Loucy (cell line): Measurements from ENCODE around the gene SLC25A13.
A peak's percentile ranks its signal among the peaks of the same experiment; 100 is the strongest.

Experiments
- H2AFZ ChIP-seq: fragments of 200-600 bp; sonication (generic); 2 replicates; pipeline ENCODE4 v1.6.0; 2016; ENCODE audit warnings: antibody characterized with exemption, mild to moderate bottlenecking, low read length, moderate library complexity
- H3F3A ChIP-seq: fragments of 200-600 bp; 2 replicates; pipeline ENCODE4 v1.6.0; 2016; ENCODE audit warnings: antibody characterized with exemption, low read depth, mild to moderate bottlenecking
- H3K27me3 ChIP-seq: fragments of 200-600 bp; sonication (generic); 2 replicates; pipeline ENCODE4 v1.6.1; 2014; ENCODE audit warnings: low read length, mild to moderate bottlenecking; ENCODE audit not compliant: insufficient read depth, poor library complexity, severe bottlenecking
- H3K36me3 ChIP-seq: fragments of 200-600 bp; sonication (generic); 2 replicates; pipeline ENCODE4 v1.6.1; 2016; ENCODE audit warnings: low read length; ENCODE audit not compliant: insufficient read depth
- H3K4me1 ChIP-seq: fragments of 200-600 bp; sonication (generic); 2 replicates; pipeline ENCODE4 v1.5.1; 2014; ENCODE audit warnings: low read length, mild to moderate bottlenecking; ENCODE audit not compliant: insufficient read depth, poor library complexity, severe bottlenecking
- H3K4me2 ChIP-seq: fragments of 200-600 bp; sonication (generic); 2 replicates; pipeline ENCODE4 v1.6.0; 2014; ENCODE audit warnings: antibody characterized with exemption, low read length, low read depth, mild to moderate bottlenecking; ENCODE audit not compliant: poor library complexity, severe bottlenecking
- H3K4me3 ChIP-seq: fragments of 200-600 bp; sonication (generic); 2 replicates; pipeline ENCODE4 v1.5.1; 2014; ENCODE audit warnings: low read length, mild to moderate bottlenecking, mixed read lengths; ENCODE audit not compliant: poor library complexity, severe bottlenecking
- H3K79me2 ChIP-seq: fragments of 200-600 bp; sonication (generic); 2 replicates; pipeline ENCODE4 v1.6.1; 2014; ENCODE audit warnings: low read length; ENCODE audit not compliant: insufficient read depth
- H3K9ac ChIP-seq: fragments of 200-600 bp; sonication (generic); 2 replicates; pipeline ENCODE4 v1.6.0; 2014; ENCODE audit warnings: mild to moderate bottlenecking, low read depth, low read length, moderate library complexity; ENCODE audit not compliant: poor library complexity, severe bottlenecking
- H3K9me2 ChIP-seq: fragments of 200-600 bp; sonication (generic); replicated peaks from 2 replicates; pipeline ENCODE4 v1.6.1; 2016; ENCODE audit warnings: low read depth, low read length, mixed read lengths
- H3K9me3 ChIP-seq: fragments of 200-600 bp; sonication (generic); 2 replicates; pipeline ENCODE4 v1.6.1; 2014; ENCODE audit warnings: mild to moderate bottlenecking, antibody characterized with exemption, low read length, low read depth; ENCODE audit not compliant: insufficient read depth
- H4K20me1 ChIP-seq: fragments of 200-600 bp; sonication (generic); 2 replicates; pipeline ENCODE4 v1.6.0; 2014; ENCODE audit warnings: antibody characterized with exemption, low read length, mild to moderate bottlenecking; ENCODE audit not compliant: insufficient read depth, poor library complexity, severe bottlenecking
- EZH2phosphoT487 ChIP-seq: fragments of 200-600 bp; IDR thresholded peaks from 2 replicates; pipeline ENCODE4 v1.6.1; 2018; ENCODE audit warnings: antibody characterized with exemption, mild to moderate bottlenecking, moderate library complexity, borderline replicate concordance
- TF ChIP-seq, protein P1 (sequence below): fragments of 200-600 bp; sonication (generic); conservative IDR thresholded peaks from 2 replicates; pipeline ENCODE4 v1.5.1; 2014; ENCODE audit warnings: mild to moderate bottlenecking, antibody characterized with exemption, low read length

The SLC25A13 gene

DNA sequence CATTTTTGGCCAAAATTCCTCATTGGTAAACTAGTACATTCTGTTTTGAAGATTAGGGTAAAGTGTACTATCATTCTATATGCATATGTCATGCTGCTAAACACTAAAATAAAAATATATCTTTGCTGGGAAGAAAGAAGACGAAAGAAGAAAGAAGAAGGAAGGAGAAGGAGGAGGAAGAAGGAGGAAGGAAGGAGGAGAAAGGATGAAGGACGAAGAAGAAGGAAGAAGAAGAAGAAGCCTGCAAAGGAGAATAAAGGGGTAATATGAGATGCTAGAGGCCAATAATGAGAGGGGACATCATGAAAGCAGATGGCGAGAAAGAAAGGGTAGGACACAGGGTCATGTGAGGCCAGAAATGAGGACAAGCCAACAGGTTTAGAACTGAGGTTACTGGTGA is 8.0 kb downstream of the SLC25A13 start:
- Histone ChIP-seq H3K9me2 (no peaks in the 10 kb centered on the region), H3K4me3 (no peak overlapping the region), H3K4me2 (peak overlapping the region; percentile 43), H3K79me2 (peaks cover 83% of the 10 kb centered on the region), H3K27me3 (no peaks in the 10 kb centered on the region), H4K20me1 (peaks cover 40% of the 10 kb centered on the region), H3F3A (no peaks in the 10 kb centered on the region), H3K4me1 (peaks cover 67% of the 10 kb centered on the region), H3K9ac (no peak overlapping the region), H2AFZ (no peak overlapping the region), H3K36me3 (no peaks in the 10 kb centered on the region), H3K9me3 (no peaks in the 10 kb centered on the region)
- TF ChIP-seq, protein P1, sequence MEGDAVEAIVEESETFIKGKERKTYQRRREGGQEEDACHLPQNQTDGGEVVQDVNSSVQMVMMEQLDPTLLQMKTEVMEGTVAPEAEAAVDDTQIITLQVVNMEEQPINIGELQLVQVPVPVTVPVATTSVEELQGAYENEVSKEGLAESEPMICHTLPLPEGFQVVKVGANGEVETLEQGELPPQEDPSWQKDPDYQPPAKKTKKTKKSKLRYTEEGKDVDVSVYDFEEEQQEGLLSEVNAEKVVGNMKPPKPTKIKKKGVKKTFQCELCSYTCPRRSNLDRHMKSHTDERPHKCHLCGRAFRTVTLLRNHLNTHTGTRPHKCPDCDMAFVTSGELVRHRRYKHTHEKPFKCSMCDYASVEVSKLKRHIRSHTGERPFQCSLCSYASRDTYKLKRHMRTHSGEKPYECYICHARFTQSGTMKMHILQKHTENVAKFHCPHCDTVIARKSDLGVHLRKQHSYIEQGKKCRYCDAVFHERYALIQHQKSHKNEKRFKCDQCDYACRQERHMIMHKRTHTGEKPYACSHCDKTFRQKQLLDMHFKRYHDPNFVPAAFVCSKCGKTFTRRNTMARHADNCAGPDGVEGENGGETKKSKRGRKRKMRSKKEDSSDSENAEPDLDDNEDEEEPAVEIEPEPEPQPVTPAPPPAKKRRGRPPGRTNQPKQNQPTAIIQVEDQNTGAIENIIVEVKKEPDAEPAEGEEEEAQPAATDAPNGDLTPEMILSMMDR = no peak
- no peak for TF ChIP-seq EZH2phosphoT487

DNA sequence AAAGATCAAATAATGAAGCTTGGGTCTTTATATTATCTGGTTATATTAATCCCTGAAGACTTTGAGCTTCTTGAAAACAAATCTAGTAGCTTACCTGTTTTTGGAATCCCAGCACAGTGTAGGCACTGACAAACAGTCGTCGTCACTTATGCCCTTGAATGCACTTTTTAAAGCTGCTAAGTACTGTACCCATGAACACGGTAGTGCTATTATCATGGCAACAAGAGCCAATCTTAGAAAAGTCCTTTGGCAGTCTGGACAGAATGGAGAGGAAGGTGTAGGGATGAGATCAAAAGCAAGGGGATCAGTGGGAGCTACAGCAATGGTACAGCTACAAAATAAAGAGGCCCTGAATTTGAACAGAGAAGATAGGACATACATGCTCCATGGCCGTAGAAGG is 9.4 kb downstream of the SLC25A13 start:
- no peaks in the 10 kb centered on the region for H3F3A ChIP-seq
- H3K27me3 ChIP-seq = no peaks in the 10 kb centered on the region
- H2AFZ ChIP-seq = no peak overlapping the region
- no peak overlapping the region for H3K4me3 ChIP-seq
- H3K4me2 ChIP-seq = peak overlapping the region; percentile 24
- H3K9me3 ChIP-seq = no peaks in the 10 kb centered on the region
- no peaks in the 10 kb centered on the region for H3K36me3 ChIP-seq
- peaks cover 81% of the 10 kb centered on the region for H3K79me2 ChIP-seq
- H4K20me1 ChIP-seq = peaks cover 40% of the 10 kb centered on the region
- no peaks in the 10 kb centered on the region for H3K9me2 ChIP-seq
- H3K4me1 ChIP-seq = peaks cover 65% of the 10 kb centered on the region
- TF ChIP-seq, protein P1 = no peak
- no peak for TF ChIP-seq EZH2phosphoT487
- no peak overlapping the region for H3K9ac ChIP-seq

DNA sequence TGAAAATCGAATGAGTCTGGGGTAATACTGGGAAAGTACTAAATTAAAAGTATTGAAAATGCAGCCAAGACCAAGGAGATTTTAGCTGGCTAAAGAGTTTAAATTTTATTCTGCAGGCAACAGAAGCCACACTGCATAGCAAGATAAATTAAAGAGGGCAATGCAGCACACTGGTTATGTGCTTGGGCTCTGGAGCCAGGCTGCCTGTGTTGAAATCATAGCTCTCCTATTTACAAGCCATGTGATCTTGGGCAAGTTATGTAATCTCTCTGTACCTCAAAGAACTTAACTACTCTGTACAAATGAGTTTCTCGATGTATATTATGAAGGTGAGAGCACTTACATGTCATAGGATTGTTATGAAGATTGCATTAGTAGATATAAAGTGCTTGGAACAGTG is 9.9 kb downstream of the SLC25A13 start:
- Histone ChIP-seq H3K36me3 (no peaks in the 10 kb centered on the region), H3K4me2 (peak overlapping the region; percentile 38), H3K4me1 (peaks cover 60% of the 10 kb centered on the region), H3K9ac (no peak overlapping the region), H4K20me1 (peaks cover 40% of the 10 kb centered on the region), H3K9me3 (no peaks in the 10 kb centered on the region), H3F3A (no peaks in the 10 kb centered on the region), H2AFZ (no peak overlapping the region), H3K79me2 (peaks cover 78% of the 10 kb centered on the region), H3K4me3 (no peak overlapping the region), H3K9me2 (no peaks in the 10 kb centered on the region), H3K27me3 (no peaks in the 10 kb centered on the region)
- TF ChIP-seq, protein P1 = no peak
- TF ChIP-seq EZH2phosphoT487 = no peak
